Neural progenitor cell (in vitro differentiated cells): Measurements from ENCODE around the gene LY6G6D. TPM values are rescaled to one million over a fixed set of nuclear protein-coding genes. Genes with fewer than 3 reads are reported as not detected.

Source experiments
- DNase-seq: peaks from one replicate; pipeline ENCODE4 v3.0.0-alpha.2; 2016; ENCODE audit warnings: low spot score
- H2AFZ ChIP-seq: fragments of 200-600 bp; sonication (generic); replicated peaks from 2 replicates; pipeline ENCODE4 v1.6.1; 2016; ENCODE audit warnings: antibody characterized with exemption
- H3F3A ChIP-seq: fragments of 200-600 bp; sonication (generic); 2 replicates; pipeline ENCODE4 v1.6.1; 2016; ENCODE audit warnings: antibody characterized with exemption, low read depth
- H3K27ac ChIP-seq: fragments of 200-600 bp; sonication (generic); 2 replicates; pipeline ENCODE4 v1.5.1; 2016; ENCODE audit warnings: mild to moderate bottlenecking
- H3K27me3 ChIP-seq: fragments of 200-600 bp; sonication (generic); 2 replicates; pipeline ENCODE4 v1.6.1; 2016; ENCODE audit warnings: mild to moderate bottlenecking, moderate library complexity
- H3K36me3 ChIP-seq: fragments of 200-600 bp; sonication (generic); 2 replicates; pipeline ENCODE4 v1.5.1; 2016
- H3K4me1 ChIP-seq: fragments of 200-600 bp; sonication (generic); 2 replicates; pipeline ENCODE4 v1.6.1; 2016; ENCODE audit warnings: mixed run types
- H3K4me2 ChIP-seq: fragments of 200-600 bp; sonication (generic); 2 replicates; pipeline ENCODE4 v1.6.1; 2016
- H3K4me3 ChIP-seq: fragments of 200-600 bp; sonication (generic); 2 replicates; pipeline ENCODE4 v1.5.1; 2016
- H3K79me2 ChIP-seq: fragments of 200-600 bp; sonication (generic); 2 replicates; pipeline ENCODE4 v1.6.1; 2016; ENCODE audit warnings: low read depth
- H3K9ac ChIP-seq: fragments of 200-600 bp; sonication (generic); 2 replicates; pipeline ENCODE4 v1.6.1; 2016
- H3K9me3 ChIP-seq: fragments of 200-600 bp; sonication (generic); 2 replicates; pipeline ENCODE4 v1.5.1; 2016; ENCODE audit warnings: low read depth
- H4K20me1 ChIP-seq: fragments of 200-600 bp; sonication (generic); 2 replicates; pipeline ENCODE4 v1.6.1; 2016; ENCODE audit warnings: low read depth
- H3K27ac Mint-ChIP-seq: 3 replicates; pipeline ENCODE4 v1.8.0; 2021; ENCODE audit warnings: mixed read lengths
- H3K27me3 Mint-ChIP-seq: 2 replicates; pipeline ENCODE4 v1.8.0; 2022; ENCODE audit warnings: low read depth, mild to moderate bottlenecking, inconsistent platforms, moderate library complexity, mixed read lengths; ENCODE audit not compliant: insufficient read depth
- H3K36me3 Mint-ChIP-seq: 3 replicates; pipeline ENCODE4 v1.8.0; 2021; ENCODE audit warnings: mixed read lengths
- H3K4me1 Mint-ChIP-seq: 3 replicates; pipeline ENCODE4 v1.8.0; 2021; ENCODE audit warnings: mixed read lengths
- H3K4me3 Mint-ChIP-seq: 3 replicates; pipeline ENCODE4 v1.8.0; 2021; ENCODE audit warnings: mild to moderate bottlenecking, moderate library complexity, mixed read lengths
- H3K9me3 Mint-ChIP-seq: 3 replicates; pipeline ENCODE4 v1.8.0; 2020; ENCODE audit warnings: mixed read lengths
- EZH2 ChIP-seq: fragments of 200-600 bp; sonication (generic); IDR thresholded peaks from 2 replicates; pipeline ENCODE4 v1.6.1; 2017; ENCODE audit warnings: antibody characterized with exemption, mild to moderate bottlenecking, moderate library complexity
- EZH2phosphoT487 ChIP-seq: fragments of 200-600 bp; sonication (generic); IDR thresholded peaks from 2 replicates; pipeline ENCODE4 v1.6.1; 2017; ENCODE audit warnings: antibody characterized with exemption
- total RNA-seq: library from RNA; depleted of rRNA; stranded (reverse); fragments of >200 nt; gene quantifications from 2 replicates; pipeline ENCODE4 v1.2.3, GENCODE V29; 2015; ENCODE audit warnings: low replicate concordance
- TF ChIP-seq, protein P1 (sequence below): fragments of 200-600 bp; sonication (generic); IDR thresholded peaks from 2 replicates; pipeline ENCODE4 v1.5.1; 2017; ENCODE audit warnings: antibody characterized with exemption, mild to moderate bottlenecking

LY6G6D gene
- total RNA-seq, 1 donor from 2014 or later, result 0.90 TPM

DNA sequence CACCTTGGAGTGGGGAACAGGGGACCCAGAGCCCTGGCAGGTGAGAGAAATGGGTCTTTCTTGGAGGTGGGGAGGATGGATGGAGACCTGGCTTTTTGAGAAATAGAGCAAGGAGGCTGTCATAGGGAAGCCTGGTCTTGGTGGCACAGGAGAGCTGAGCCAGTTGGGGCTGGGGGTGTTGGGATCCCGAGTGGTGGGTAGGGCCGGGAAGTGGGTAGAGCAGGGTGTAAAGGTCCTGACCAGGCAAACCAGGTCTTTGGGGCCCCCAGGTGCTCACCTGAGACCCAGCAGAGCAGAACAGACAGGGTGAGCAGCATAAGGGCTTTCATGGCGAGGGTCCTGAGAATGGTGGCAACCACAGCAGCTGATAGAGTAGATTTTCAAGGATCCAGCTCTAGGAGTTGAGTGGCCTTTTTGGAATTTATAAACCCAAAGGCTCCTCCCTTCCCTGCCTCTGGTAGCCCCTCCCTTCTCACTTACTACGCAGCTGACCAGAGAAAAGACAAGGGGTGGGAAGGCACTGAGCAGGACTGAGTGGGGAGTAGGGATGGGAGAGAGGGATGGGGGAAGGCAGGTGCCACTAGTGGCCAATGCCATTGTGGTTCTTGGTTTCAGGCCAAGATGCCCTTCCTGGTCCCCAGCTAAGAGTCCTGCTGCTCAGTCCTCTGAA is 6.3 kb downstream of the LY6G6D start, which contains the start of gene LY6G6C:
Gene LY6G6C, minus strand, starts transcription at position 396 of the 670 bp plus-strand sequence. Its CDS starts 67 bp downstream, at position 329.
- no peaks in the 10 kb centered on the region for H3K36me3 ChIP-seq
- no peak within 1 kb of the TSS for H3K27ac Mint-ChIP-seq
- H3K4me1 ChIP-seq, result no peaks in the 10 kb centered on the region
- no peak within 1 kb of the TSS for H3K9ac ChIP-seq
- no peaks in the 10 kb centered on the region for H4K20me1 ChIP-seq
- no peak for DNase-seq
- H3K4me2 ChIP-seq, result no peak within 1 kb of the TSS
- H3K27me3 ChIP-seq, result no peaks in the 10 kb centered on the region
- TF ChIP-seq, protein P1, sequence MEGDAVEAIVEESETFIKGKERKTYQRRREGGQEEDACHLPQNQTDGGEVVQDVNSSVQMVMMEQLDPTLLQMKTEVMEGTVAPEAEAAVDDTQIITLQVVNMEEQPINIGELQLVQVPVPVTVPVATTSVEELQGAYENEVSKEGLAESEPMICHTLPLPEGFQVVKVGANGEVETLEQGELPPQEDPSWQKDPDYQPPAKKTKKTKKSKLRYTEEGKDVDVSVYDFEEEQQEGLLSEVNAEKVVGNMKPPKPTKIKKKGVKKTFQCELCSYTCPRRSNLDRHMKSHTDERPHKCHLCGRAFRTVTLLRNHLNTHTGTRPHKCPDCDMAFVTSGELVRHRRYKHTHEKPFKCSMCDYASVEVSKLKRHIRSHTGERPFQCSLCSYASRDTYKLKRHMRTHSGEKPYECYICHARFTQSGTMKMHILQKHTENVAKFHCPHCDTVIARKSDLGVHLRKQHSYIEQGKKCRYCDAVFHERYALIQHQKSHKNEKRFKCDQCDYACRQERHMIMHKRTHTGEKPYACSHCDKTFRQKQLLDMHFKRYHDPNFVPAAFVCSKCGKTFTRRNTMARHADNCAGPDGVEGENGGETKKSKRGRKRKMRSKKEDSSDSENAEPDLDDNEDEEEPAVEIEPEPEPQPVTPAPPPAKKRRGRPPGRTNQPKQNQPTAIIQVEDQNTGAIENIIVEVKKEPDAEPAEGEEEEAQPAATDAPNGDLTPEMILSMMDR, result no peak
- TF ChIP-seq EZH2 (no peak), EZH2phosphoT487 (no peak)
- H3K9me3 ChIP-seq, result no peaks in the 10 kb centered on the region
- H3K27ac ChIP-seq, result no peak within 1 kb of the TSS
- peaks cover 15% of the 10 kb centered on the region for H3K36me3 Mint-ChIP-seq
- peaks cover 16% of the 10 kb centered on the region for H3F3A ChIP-seq
- H3K27me3 Mint-ChIP-seq, result peaks cover 11% of the 10 kb centered on the region
- H3K9me3 Mint-ChIP-seq, result no peaks in the 10 kb centered on the region
- H3K4me3 Mint-ChIP-seq, result peak within 1 kb of the TSS; percentile 33
- H3K4me1 Mint-ChIP-seq, result peaks cover 17% of the 10 kb centered on the region
- no peak within 1 kb of the TSS for H3K4me3 ChIP-seq
- no peaks in the 10 kb centered on the region for H3K79me2 ChIP-seq
- no peak within 1 kb of the TSS for H2AFZ ChIP-seq

DNA sequence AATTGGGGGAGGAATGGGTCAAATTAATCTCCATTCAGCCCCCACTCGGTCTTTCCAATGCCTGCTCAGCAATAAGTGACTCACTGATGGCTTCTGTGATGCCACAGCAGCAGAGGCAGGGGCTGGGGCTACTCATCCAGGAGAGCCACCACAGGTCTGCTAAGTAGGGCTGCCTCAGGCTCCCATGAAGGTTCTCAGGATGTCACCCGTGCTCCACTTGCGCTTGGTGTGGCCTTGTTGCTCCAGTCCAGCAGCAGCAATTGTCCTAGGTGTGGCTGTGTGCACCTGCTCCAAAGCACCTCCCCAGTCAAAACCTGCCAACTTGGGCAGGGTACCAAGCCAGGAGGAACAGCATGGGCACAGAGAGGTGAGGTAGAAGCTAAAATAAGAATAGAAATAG is 7.0 kb downstream of the LY6G6D start:
- H3K9ac ChIP-seq, result no peak overlapping the region
- Mint-ChIP-seq H3K27ac (no peak overlapping the region), H3K4me3 (no peak overlapping the region), H3K27me3 (peaks cover 13% of the 10 kb centered on the region), H3K4me1 (peaks cover 20% of the 10 kb centered on the region), H3K9me3 (no peaks in the 10 kb centered on the region), H3K36me3 (peaks cover 21% of the 10 kb centered on the region)
- TF ChIP-seq, protein P1, result no peak
- TF ChIP-seq EZH2phosphoT487 (no peak), EZH2 (no peak)
- H3K27me3 ChIP-seq, result no peaks in the 10 kb centered on the region
- no peaks in the 10 kb centered on the region for H3K79me2 ChIP-seq
- no peaks in the 10 kb centered on the region for H3K9me3 ChIP-seq
- H2AFZ ChIP-seq, result no peak overlapping the region
- no peak overlapping the region for H3K4me3 ChIP-seq
- H3K36me3 ChIP-seq, result no peaks in the 10 kb centered on the region
- H4K20me1 ChIP-seq, result peaks cover under 1% of the 10 kb centered on the region
- H3K4me2 ChIP-seq, result no peak overlapping the region
- H3K27ac ChIP-seq, result no peak overlapping the region
- no peak for DNase-seq
- no peaks in the 10 kb centered on the region for H3K4me1 ChIP-seq
- peaks cover 17% of the 10 kb centered on the region for H3F3A ChIP-seq

- H3K27me3 ChIP-seq, result no peaks in the 10 kb centered on the region
- H3K27ac ChIP-seq, result no peak within 1 kb of the TSS
- Mint-ChIP-seq H3K9me3 (no peaks in the 10 kb centered on the region), H3K27me3 (peaks cover 15% of the 10 kb centered on the region), H3K4me1 (peaks cover 19% of the 10 kb centered on the region), H3K36me3 (peaks cover 27% of the 10 kb centered on the region), H3K4me3 (no peak within 1 kb of the TSS), H3K27ac (peak within 1 kb of the TSS; percentile 72)
- peaks cover 10% of the 10 kb centered on the region for H4K20me1 ChIP-seq
- H3K9me3 ChIP-seq, result no peaks in the 10 kb centered on the region
- TF ChIP-seq, protein P1, result no peak
- TF ChIP-seq EZH2, result no peak
- no peak for TF ChIP-seq EZH2phosphoT487
- peaks cover 17% of the 10 kb centered on the region for H3F3A ChIP-seq
- no peak within 1 kb of the TSS for H2AFZ ChIP-seq
- DNase-seq, result no peak
- H3K9ac ChIP-seq, result no peak within 1 kb of the TSS
- peaks cover under 1% of the 10 kb centered on the region for H3K4me1 ChIP-seq
- no peaks in the 10 kb centered on the region for H3K36me3 ChIP-seq
- H3K4me3 ChIP-seq, result no peak within 1 kb of the TSS
- no peak within 1 kb of the TSS for H3K4me2 ChIP-seq
- peaks cover 10% of the 10 kb centered on the region for H3K79me2 ChIP-seq
Measured at GRCh38 chr6:31723245-31723979, 8.3 kb downstream of the LY6G6D start, which contains the start of gene MPIG6B. Gene MPIG6B, plus strand, starts transcription at chr6:31723373. Its CDS starts 11 bp downstream, at chr6:31723384.
